NCI-H2081 treated with DMSO at 0.1 percent for 48 hours (cell line): ENCODE measurements around the gene LY9.

Experiments
- DNase-seq: peaks from one replicate; lab custom pipeline; 2025; lab: John Stamatoyannopoulos, UW

Gene LY9, protein sequence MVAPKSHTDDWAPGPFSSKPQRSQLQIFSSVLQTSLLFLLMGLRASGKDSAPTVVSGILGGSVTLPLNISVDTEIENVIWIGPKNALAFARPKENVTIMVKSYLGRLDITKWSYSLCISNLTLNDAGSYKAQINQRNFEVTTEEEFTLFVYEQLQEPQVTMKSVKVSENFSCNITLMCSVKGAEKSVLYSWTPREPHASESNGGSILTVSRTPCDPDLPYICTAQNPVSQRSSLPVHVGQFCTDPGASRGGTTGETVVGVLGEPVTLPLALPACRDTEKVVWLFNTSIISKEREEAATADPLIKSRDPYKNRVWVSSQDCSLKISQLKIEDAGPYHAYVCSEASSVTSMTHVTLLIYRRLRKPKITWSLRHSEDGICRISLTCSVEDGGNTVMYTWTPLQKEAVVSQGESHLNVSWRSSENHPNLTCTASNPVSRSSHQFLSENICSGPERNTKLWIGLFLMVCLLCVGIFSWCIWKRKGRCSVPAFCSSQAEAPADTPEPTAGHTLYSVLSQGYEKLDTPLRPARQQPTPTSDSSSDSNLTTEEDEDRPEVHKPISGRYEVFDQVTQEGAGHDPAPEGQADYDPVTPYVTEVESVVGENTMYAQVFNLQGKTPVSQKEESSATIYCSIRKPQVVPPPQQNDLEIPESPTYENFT

DNA sequence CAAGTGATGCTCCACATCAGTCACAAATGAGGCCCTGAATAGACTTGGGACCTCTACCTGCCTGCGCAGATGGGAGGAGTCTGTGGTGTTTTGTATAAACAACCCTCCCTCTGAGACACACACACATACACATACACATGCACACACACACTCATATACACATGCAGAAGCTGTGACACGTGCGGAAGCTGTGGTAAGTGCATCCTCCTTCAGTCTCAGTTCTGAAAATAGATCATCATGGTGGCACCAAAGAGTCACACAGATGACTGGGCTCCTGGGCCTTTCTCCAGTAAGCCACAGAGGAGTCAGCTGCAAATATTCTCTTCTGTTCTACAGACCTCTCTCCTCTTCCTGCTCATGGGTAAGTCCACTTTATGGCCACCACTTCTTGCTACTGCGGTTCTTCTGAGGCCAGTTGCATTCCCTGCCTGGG, at the start of gene LY9:
Gene LY9 (plus strand): TSS at position 224 of the 433 bp plus-strand sequence. CDS start 14 bp downstream, at position 238.
- DNase-seq = no peak

DNA sequence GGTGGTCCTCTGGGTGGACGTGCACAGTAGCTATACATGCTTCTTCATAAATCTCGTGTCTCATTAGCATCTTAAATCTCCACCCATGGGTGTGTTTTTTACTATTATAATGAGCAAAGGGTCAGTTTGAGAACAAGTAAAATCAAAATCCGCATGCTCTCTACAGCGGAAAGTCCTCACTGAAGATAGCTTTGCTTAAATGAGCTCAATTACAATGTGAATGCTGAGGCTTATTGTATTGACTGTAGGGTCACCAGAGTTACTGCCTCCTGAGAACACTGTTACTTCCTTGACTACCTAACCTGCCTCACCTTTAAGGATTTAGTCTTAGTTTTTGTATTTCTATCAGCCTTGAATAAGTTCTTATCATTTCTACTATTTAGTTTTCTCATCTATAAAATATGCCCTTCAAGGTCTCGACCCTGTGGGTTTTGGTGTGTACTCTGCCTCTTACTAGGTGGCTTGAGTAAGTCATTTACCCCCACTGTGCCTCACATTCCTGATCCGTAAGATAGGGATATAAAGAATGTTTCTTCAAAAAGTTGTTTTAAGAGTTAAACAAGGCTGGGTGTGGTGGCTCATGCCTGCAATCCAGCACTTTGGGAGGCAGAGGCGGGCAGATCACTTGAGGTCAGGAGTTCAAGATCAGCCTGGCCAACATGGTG, 49.0 kb upstream of the LY9 start:
- DNase-seq = no peak

DNA sequence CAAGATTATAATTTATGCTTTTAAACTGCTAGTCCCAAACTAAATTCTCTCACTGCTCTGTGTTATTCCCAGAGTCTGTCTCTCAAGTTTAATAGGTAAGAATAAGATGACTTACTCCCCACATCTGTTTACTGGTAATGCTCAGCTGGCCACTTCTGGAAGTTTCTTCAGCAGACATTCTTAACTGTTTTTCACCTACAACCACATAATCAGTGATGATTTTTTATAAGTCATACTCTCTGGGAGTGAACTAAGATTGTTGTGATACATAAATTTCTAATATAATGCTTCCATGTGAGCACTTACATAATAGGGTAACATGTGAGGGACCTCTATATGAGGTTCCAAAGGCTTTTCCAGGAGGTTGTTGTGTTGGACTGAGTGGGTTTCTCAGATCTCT, 48.3 kb upstream of the LY9 start:
- DNase-seq = no peak

GRCh38 chr1:160748181-160748877, 47.6 kb upstream of the LY9 start:
- no peak for DNase-seq

DNA sequence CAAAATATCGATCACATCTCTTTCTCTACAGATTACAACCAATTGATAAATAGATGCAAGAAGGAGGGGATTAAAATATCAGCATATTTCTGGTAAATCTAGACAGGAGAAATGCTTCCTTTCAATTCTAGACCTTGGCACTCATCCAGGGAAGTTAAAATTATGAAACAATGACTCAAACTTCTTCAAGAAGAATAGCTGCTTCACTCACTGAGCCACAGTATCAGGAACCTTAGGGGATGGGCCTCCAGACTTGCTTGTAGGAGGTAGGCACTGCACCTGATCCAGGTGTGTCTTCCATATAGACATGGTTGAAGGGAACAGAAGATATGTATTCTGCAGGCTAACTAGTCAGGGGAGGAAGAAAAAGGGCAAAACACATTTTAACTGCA, 47.1 kb upstream of the LY9 start:
- DNase-seq = no peak

- DNase-seq = no peak
Observed at GRCh38 chr1:160750608-160751007, 45.4 kb upstream of the LY9 start.

GRCh38 chr1:160752406-160752805, 43.6 kb upstream of the LY9 start:
- DNase-seq = no peak

- no peak for DNase-seq
Observed at GRCh38 chr1:160752924-160753323, 43.0 kb upstream of the LY9 start.

DNA sequence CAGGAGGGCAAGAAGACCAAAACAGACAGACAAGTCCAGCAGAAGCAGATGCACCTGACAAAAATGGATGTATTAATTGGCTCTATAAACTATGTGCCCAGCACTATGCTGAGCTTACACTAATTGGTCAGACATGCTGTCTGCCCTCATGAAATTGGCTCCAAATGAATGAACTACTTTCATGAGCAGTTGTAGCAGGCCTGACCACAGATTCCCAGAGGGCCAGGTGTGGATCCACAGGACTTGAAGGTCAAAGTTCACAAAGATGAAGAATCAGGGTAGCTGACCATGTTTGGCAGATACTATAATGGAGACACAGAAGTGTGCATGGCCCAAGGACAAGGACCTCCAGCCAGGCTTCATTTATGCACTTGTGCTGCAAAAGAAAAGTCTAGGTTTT, 42.4 kb upstream of the LY9 start:
- no peak for DNase-seq

GRCh38 chr1:160755461-160755860, 40.5 kb upstream of the LY9 start:
- no peak for DNase-seq

DNA sequence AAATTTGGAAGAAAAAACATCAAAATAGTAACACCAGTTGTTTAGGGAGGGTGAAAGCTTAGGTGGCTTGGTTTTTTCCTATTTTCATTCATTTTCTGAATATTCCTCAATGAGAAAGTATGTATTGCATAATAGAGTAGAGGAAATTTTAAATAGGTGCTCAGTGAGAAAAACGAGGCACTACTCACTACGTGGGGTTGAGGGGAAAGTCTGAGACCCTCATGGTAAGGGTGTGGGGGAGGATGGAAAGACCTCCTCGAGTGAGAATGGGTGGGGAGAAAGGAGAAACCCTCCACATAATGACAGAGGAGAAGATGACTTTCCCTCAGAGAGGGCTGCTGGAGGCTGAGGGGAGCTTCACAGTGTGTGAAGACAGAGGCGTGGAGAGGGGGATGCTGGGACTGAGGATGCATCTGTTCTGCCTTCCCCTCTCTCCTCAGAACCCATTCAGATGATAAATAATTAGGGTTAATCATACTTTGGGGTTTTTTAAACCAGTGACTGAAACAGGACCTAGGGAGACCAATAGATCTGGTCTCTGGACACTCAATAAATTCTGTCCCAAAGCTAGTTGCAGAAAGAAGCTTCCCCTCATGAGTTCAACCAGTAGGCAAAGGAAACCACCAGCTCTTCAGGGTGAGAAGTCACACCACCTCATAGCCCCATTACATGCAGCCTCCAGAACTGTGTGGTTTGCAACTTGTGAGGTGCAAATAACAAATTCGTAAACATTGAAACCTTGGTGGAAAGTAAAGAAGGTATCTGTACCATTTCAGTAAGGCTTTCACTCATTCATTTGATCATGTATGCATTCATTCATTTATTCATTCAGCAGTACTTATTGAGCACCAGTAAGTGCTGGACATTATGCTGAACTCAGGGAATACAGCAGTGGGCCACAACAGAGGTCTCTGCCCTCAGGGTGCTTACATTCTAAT, 39.8 kb upstream of the LY9 start:
- no peak for DNase-seq

- no peak for DNase-seq
Observed at GRCh38 chr1:160756849-160757201, 39.1 kb upstream of the LY9 start.

- no peak for DNase-seq
Observed at GRCh38 chr1:160758521-160758920, 37.5 kb upstream of the LY9 start.

GRCh38 chr1:160759740-160760139, 36.2 kb upstream of the LY9 start:
- DNase-seq = no peak

DNA sequence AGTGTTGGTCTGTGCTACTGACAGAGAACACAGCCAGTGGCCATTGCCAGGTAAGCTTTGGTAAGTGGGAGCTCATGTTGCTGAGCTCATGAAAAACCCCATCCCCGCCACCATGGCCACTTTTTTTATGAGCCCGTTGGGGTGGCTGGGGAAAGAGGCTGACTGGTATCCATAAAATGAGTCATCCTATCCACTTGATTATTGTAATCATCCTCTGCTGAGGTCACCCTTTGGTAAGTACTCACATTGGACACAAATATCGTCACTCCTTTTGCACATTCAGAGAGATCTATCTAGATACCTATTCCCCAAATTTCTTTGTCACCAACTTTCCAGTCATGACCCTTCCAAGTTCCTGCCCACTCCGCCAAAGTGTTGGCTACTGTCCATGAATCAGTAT, 34.9 kb upstream of the LY9 start:
- no peak for DNase-seq

- DNase-seq = no peak
Observed at GRCh38 chr1:160761886-160762285, 34.1 kb upstream of the LY9 start.

DNA sequence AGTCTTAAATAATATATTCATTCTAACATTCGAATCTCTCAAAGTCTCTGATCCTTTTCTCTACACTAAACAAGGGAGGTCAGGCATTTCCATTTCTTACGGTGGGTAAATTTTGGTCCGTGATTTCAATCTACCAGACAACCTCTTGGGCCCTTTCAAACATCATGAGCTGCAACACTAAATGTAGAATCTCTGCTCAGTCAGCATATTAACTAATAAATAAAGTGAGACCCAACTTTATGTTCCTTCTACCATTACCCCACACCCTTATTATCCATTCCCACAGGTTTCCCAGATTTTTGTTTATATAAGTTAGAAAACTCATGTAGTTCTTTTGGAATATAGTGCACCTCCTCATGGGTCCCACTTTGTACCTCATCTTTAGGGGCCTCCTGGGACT, 32.0 kb upstream of the LY9 start:
- DNase-seq = no peak

DNA sequence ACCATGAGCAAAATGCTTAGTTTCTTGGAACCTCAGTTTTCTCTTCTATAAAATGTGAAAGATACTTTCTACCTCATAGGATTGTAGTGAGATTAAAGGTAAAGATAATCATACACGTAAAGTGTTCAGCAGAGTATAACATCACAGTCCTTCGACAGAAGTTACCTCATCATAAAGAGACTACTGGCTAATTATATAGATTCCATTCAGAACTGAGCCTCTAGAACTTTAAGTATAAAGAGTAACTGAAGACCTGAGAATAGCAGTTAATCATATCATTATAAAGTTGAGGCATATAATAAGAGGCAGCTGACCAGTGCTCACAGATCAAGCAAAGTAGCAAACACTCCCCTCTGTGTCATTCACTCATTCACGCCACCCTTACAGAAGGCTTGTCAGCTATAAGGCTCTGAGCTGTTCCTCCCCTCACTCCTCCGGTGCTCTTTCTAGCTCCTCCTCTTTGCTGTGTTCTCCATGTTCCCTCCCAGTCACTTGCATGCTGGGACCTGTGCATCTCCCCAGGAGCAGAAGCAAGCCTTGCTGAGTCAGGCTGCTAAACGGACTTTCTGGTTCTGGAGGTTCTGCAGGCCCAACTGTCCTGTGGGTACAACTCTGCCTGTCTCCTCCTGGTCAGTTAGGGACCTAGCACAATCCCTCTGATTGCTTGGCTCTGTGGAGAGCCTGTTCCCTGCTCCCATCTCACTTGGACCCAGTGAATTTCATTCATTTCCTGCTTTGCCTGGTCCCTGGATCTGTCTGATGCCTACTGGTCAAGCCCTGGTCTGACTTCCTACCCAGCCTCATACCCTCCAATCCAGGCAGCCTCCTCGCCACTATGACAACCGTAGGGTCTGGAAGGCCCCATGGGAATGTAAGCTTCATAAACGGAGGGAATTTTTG, 28.3 kb upstream of the LY9 start:
- DNase-seq = no peak

DNA sequence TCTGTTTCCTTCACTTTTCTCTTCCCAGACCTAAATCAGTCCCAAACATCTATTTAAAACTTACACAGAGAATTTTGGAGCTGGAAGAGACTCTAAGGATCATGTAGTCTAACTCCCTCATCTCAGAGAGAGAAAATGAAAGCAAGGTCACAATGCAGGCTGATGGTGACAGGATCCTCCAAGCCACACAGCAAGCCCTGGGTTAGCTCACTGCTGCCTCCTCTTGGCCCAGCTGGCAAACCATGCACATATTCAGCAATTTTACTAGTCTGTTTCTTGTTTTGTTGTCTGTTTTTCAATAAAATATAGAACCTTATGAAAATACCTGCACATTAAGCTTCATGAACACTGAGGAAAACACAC, 27.7 kb upstream of the LY9 start:
- DNase-seq = no peak

- no peak for DNase-seq
Observed at GRCh38 chr1:160772331-160772730, 23.6 kb upstream of the LY9 start.
